HG02852 (cell line): ENCODE measurements around the gene CACNA1A.
"Not testable (repeated sequence)": the region's sequence is repeated elsewhere in the genome, so short reads cannot be mapped to it uniquely, and the experiment has no call there.

ENCODE experiments used
- ATAC-seq: cut with Tn5 transposase; IDR thresholded peaks from one replicate; pipeline ENCODE4 v1.9.1; 2021; ENCODE audit warnings: mild to moderate bottlenecking, moderate library complexity; ENCODE audit not compliant: unreplicated experiment

Gene CACNA1A

GRCh38 chr19:13427273-13428051 is 78.8 kb downstream of the CACNA1A start:
- ATAC-seq: no peak

- not testable (repeated sequence) for ATAC-seq
These were observed 80.4 kb downstream of the CACNA1A start for GRCh38 chr19:13425875-13426274.

- no peak for ATAC-seq
These were observed 81.1 kb downstream of the CACNA1A start for GRCh38 chr19:13425151-13425550.

- no peak for ATAC-seq
These were observed 85.5 kb downstream of the CACNA1A start for GRCh38 chr19:13420780-13421179.

GRCh38 chr19:13417054-13417453 is 89.2 kb downstream of the CACNA1A start:
- ATAC-seq: no peak

- no peak for ATAC-seq
These were observed 94.4 kb downstream of the CACNA1A start for GRCh38 chr19:13411899-13412298.

GRCh38 chr19:13410946-13411345 is 95.3 kb downstream of the CACNA1A start:
- no peak for ATAC-seq

GRCh38 chr19:13408889-13409518 is 97.3 kb downstream of the CACNA1A start:
- no peak for ATAC-seq

- no peak for ATAC-seq
These were observed 102.0 kb downstream of the CACNA1A start for GRCh38 chr19:13404236-13404635.

- no peak for ATAC-seq
These were observed 104.9 kb downstream of the CACNA1A start for GRCh38 chr19:13401388-13401787.

- ATAC-seq: no peak
These were observed 106.0 kb downstream of the CACNA1A start for GRCh38 chr19:13400296-13400695.

GRCh38 chr19:13399746-13400145 is 106.5 kb downstream of the CACNA1A start:
- no peak for ATAC-seq

GRCh38 chr19:13398780-13399726 is 107.2 kb downstream of the CACNA1A start:
- ATAC-seq: no peak

GRCh38 chr19:13398182-13398581 is 108.1 kb downstream of the CACNA1A start:
- ATAC-seq: no peak

- no peak for ATAC-seq
These were observed 109.8 kb downstream of the CACNA1A start for GRCh38 chr19:13396250-13397080.

GRCh38 chr19:13382633-13382938 is 123.7 kb downstream of the CACNA1A start:
- ATAC-seq: no peak

- no peak for ATAC-seq
These were observed 124.2 kb downstream of the CACNA1A start for GRCh38 chr19:13381827-13382632.

- ATAC-seq: no peak
These were observed 129.7 kb downstream of the CACNA1A start for GRCh38 chr19:13376537-13376936.

- ATAC-seq: no peak
These were observed 132.7 kb downstream of the CACNA1A start for GRCh38 chr19:13373599-13373998.

GRCh38 chr19:13370948-13371347 is 135.3 kb downstream of the CACNA1A start:
- ATAC-seq: no peak
